OCI-LY7 (cell line): ENCODE measurements around the gene CDAN1. TPM values are rescaled to one million over a fixed set of nuclear protein-coding genes. Genes with fewer than 3 reads are reported as not detected.

Experiments
- BruUV-seq: library from RNA; stranded (reverse); fragments of 400-500 nt; replicated peaks from 2 replicates; lab custom pipeline; 2021; lab: Mats Ljungman, UMichigan
- CTCF ChIA-PET: fragments of 300-600 bp; sonication (Branson Sonifier 250); formaldehyde crosslinking; loops from one replicate; lab custom pipeline; 2022; ENCODE audit warnings: antibody characterized with exemption; ENCODE audit not compliant: unreplicated experiment; lab: Charles Lee
- POLR2A ChIA-PET: fragments of 300-600 bp; sonication (Branson Sonifier 250); formaldehyde crosslinking; loops from one replicate; lab custom pipeline; 2022; ENCODE audit warnings: antibody characterized with exemption; lab: Charles Lee
- DNase-seq: peaks from one replicate; pipeline ENCODE4 v3.0.0-alpha.2; 2015; ENCODE audit warnings: low spot score
- H2AFZ ChIP-seq: fragments of 200-600 bp; sonication (generic), shearing (Covaris generic); 2 replicates; pipeline ENCODE4 v1.6.1; 2014; ENCODE audit warnings: mild to moderate bottlenecking, antibody characterized with exemption, low read length, moderate library complexity
- H3K27ac ChIP-seq: fragments of 200-600 bp; sonication (generic); 2 replicates; pipeline ENCODE4 v1.5.1; 2014; ENCODE audit warnings: mixed run types, low read depth, mild to moderate bottlenecking, moderate library complexity, low read length, inconsistent platforms; ENCODE audit not compliant: poor library complexity, severe bottlenecking
- H3K36me3 ChIP-seq: fragments of 200-600 bp; sonication (generic); 2 replicates; pipeline ENCODE4 v1.6.1; 2014; ENCODE audit warnings: mild to moderate bottlenecking, antibody characterized with exemption, low read length, moderate library complexity, mixed read lengths; ENCODE audit not compliant: insufficient read depth
- H3K4me1 ChIP-seq: fragments of 200-600 bp; sonication (generic); 2 replicates; pipeline ENCODE4 v1.5.1; 2014; ENCODE audit warnings: mild to moderate bottlenecking, low read length; ENCODE audit not compliant: insufficient read depth, poor library complexity, severe bottlenecking
- H3K4me2 ChIP-seq: fragments of 200-600 bp; sonication (generic); 2 replicates; pipeline ENCODE4 v1.6.1; 2014; ENCODE audit warnings: mild to moderate bottlenecking, low read length
- H3K4me3 ChIP-seq: fragments of 200-600 bp; sonication (generic); 2 replicates; pipeline ENCODE4 v1.5.1; 2014; ENCODE audit warnings: mild to moderate bottlenecking, low read depth, low read length; ENCODE audit not compliant: poor library complexity, severe bottlenecking
- H3K79me2 ChIP-seq: fragments of 200-600 bp; sonication (generic); 2 replicates; pipeline ENCODE4 v1.6.1; 2016; ENCODE audit warnings: low read depth, mild to moderate bottlenecking, low read length, moderate library complexity, mixed read lengths; ENCODE audit not compliant: insufficient read depth
- H3K9me2 ChIP-seq: fragments of 200-600 bp; sonication (generic); 2 replicates; pipeline ENCODE4 v1.6.1; 2016; ENCODE audit warnings: mild to moderate bottlenecking, low read length, mixed read lengths; ENCODE audit not compliant: insufficient read depth
- H3K9me3 ChIP-seq: fragments of 200-600 bp; sonication (generic); 2 replicates; pipeline ENCODE4 v1.6.1; 2014; ENCODE audit warnings: mild to moderate bottlenecking, mixed run types, low read length, mixed read lengths
- H4K20me1 ChIP-seq: fragments of 200-600 bp; sonication (generic); 2 replicates; pipeline ENCODE4 v1.6.1; 2014; ENCODE audit warnings: mild to moderate bottlenecking, antibody characterized with exemption, low read length, moderate library complexity, mixed read lengths; ENCODE audit not compliant: insufficient read depth
- EZH2phosphoT487 ChIP-seq: fragments of 200-600 bp; sonication (generic); IDR thresholded peaks from 2 replicates; pipeline ENCODE4 v1.6.1; 2018; ENCODE audit warnings: low read depth, borderline replicate concordance, mild to moderate bottlenecking, mixed run types, antibody characterized with exemption, low read length, moderate library complexity, mixed read lengths
- intact Hi-C: fragments of 100-400 bp; cut with micrococcal nuclease; formaldehyde crosslinking; loops from one replicate; pipeline ENCODE4 v1.10.0; 2022; ENCODE audit not compliant: unreplicated experiment
- total RNA-seq, 2 experiments: library from RNA; depleted of rRNA in 1 of 2; stranded (reverse); fragments of >200 nt in 1 of 2; shearing (Covaris generic) in 1 of 2; gene quantifications; 2 replicates each; pipeline ENCODE4 v1.2.3, GENCODE V29; 2014 to 2022
- TF ChIP-seq, protein P1 (sequence below): fragments of 200-600 bp; sonication (generic); conservative IDR thresholded peaks from 2 replicates; pipeline ENCODE4 v1.5.1; 2014; ENCODE audit warnings: mild to moderate bottlenecking, antibody characterized with exemption, low read length, moderate library complexity, mixed read lengths

The CDAN1 gene
- total RNA-seq, 2 experiments from 2014 or later = 28.9 to 29.5 TPM

DNA sequence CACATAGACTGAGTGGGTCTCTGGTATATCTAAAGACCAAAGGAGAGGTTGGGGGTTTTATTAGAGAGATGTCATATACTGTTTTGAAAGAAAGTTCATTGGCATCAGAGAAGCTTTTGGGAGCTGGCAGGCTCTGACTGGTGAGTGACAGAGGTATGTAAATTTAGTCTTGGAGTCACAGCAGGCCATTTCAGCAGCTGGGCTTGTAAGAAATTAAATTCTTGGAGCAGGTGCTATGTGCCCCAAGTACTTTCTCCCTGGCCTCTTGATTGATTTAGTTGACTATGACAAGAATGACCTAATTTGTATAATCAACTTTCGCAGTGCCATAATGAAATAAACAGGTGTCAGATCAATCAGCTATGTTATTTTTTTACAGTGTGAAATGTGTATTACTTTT is 47.8 kb upstream of the CDAN1 start:
- H2AFZ ChIP-seq = no peak overlapping the region
- CTCF ChIA-PET = no interaction called here
- TF ChIP-seq EZH2phosphoT487 = no peak
- TF ChIP-seq, protein P1, sequence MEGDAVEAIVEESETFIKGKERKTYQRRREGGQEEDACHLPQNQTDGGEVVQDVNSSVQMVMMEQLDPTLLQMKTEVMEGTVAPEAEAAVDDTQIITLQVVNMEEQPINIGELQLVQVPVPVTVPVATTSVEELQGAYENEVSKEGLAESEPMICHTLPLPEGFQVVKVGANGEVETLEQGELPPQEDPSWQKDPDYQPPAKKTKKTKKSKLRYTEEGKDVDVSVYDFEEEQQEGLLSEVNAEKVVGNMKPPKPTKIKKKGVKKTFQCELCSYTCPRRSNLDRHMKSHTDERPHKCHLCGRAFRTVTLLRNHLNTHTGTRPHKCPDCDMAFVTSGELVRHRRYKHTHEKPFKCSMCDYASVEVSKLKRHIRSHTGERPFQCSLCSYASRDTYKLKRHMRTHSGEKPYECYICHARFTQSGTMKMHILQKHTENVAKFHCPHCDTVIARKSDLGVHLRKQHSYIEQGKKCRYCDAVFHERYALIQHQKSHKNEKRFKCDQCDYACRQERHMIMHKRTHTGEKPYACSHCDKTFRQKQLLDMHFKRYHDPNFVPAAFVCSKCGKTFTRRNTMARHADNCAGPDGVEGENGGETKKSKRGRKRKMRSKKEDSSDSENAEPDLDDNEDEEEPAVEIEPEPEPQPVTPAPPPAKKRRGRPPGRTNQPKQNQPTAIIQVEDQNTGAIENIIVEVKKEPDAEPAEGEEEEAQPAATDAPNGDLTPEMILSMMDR = no peak
- no peaks in the 10 kb centered on the region for H3K4me1 ChIP-seq
- no peaks in the 10 kb centered on the region for H3K9me3 ChIP-seq
- H3K79me2 ChIP-seq = no peaks in the 10 kb centered on the region
- intact Hi-C loops = no loop called here
- DNase-seq = no peak
- H3K4me3 ChIP-seq = no peak overlapping the region
- no peaks in the 10 kb centered on the region for H4K20me1 ChIP-seq
- no peak overlapping the region for H3K27ac ChIP-seq
- peaks cover 8% of the 10 kb centered on the region; the same call in 1 of the 2 replicates for H3K36me3 ChIP-seq
- no TSS peak for BruUV-seq
- POLR2A ChIA-PET = interaction anchor here (0.6 to 1.1 kb wide), 6 partner anchors 30 to 1330 kb away, joined by 3 to 6 read pairs (median 4); partner anchors contain the start of gene ELL3
- no peak overlapping the region for H3K4me2 ChIP-seq
- no peaks in the 10 kb centered on the region for H3K9me2 ChIP-seq

DNA sequence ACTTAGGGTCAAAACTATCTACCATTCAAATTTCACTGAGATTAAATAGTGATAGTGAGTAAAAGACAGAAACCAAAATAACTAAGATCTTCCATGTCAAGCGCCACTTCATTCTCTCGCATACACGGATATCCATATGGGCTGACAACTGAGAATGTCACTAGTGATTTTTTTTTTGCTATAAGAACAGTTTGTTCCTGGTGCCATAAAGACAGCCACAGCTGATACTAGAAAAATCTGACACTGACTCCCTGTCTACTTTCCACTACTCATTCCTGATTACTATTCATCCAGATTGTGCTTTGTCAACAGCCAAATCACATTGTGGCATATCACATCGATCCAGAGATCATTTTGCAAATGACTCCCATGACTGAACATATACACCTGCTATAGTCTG is 45.8 kb upstream of the CDAN1 start:
- TF ChIP-seq, protein P1 = no peak
- no peak for TF ChIP-seq EZH2phosphoT487
- Histone ChIP-seq H4K20me1 (no peaks in the 10 kb centered on the region), H3K79me2 (no peaks in the 10 kb centered on the region), H3K9me2 (no peaks in the 10 kb centered on the region), H3K4me3 (no peak overlapping the region), H3K4me2 (no peak overlapping the region), H3K4me1 (no peaks in the 10 kb centered on the region), H3K27ac (no peak overlapping the region), H2AFZ (no peak overlapping the region), H3K36me3 (peaks cover 8% of the 10 kb centered on the region; the same call in 1 of the 2 replicates), H3K9me3 (no peaks in the 10 kb centered on the region)
- no peak for DNase-seq
- intact Hi-C loops = no loop called here
- POLR2A ChIA-PET = no interaction called here
- CTCF ChIA-PET = no interaction called here
- BruUV-seq = no TSS peak

DNA sequence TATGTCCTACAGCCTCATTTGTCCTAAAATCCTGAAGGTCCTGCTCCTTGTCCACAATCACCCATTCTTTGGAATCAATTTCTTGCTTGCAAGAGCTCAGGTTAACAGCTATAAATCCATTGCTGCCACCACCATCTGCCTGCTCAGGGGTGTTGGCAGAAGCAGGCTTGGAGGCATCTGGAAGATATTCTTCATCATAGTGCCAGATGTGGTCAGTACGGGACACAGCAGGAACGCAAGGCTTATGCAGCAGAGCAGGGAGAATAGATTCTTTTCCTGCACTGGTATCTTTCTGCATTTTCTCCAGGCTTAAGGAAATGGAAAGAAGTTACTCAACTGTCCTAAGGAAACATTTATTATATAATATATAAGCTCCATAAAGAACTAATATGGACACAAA is 38.5 kb upstream of the CDAN1 start:
- ChIA-PET CTCF (no interaction called here), POLR2A (interaction anchor here (0.6 kb wide), 1 partner anchor 318 kb away, joined by 3 read pairs; no protein-coding TSS in a partner anchor)
- Histone ChIP-seq H3K27ac (no peak overlapping the region), H2AFZ (no peak overlapping the region), H4K20me1 (no peaks in the 10 kb centered on the region), H3K4me3 (no peak overlapping the region), H3K4me2 (no peak overlapping the region), H3K79me2 (no peaks in the 10 kb centered on the region), H3K4me1 (no peaks in the 10 kb centered on the region), H3K9me2 (no peaks in the 10 kb centered on the region), H3K9me3 (no peaks in the 10 kb centered on the region), H3K36me3 (peaks cover 18% of the 10 kb centered on the region; the same call in 1 of the 2 replicates)
- intact Hi-C loops = no loop called here
- DNase-seq = no peak
- no peak for TF ChIP-seq EZH2phosphoT487
- TF ChIP-seq, protein P1 = no peak
- no TSS peak for BruUV-seq
